ENCODE data around the gene CHRM2.

DNA sequence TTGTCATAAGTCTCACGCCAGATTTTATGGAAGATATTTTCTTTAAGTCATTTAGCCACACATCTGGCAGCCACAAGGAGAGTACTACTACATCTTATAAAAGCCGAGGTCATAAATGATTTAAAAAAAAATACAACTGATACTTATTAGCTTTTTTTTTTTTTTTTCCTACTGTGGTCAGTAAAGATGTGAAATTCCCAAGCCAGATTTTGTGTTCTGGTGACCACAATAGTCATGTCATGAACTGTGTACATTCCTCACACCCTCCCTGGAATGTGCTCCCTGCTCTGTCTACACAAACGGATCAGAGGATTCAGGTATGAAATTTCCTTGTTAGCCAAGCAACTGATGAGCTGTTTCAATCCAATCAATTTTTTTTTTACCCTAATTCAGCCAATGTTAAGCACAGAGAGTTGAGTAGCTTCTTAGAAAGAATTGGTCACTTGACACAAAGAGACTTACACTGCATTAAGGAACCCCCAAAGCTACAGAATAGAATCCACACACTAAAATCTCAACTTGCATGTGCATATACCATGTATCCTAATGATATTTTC, 54.7 kb downstream of the CHRM2 start:
- TF ChIP-seq, protein P1, sequence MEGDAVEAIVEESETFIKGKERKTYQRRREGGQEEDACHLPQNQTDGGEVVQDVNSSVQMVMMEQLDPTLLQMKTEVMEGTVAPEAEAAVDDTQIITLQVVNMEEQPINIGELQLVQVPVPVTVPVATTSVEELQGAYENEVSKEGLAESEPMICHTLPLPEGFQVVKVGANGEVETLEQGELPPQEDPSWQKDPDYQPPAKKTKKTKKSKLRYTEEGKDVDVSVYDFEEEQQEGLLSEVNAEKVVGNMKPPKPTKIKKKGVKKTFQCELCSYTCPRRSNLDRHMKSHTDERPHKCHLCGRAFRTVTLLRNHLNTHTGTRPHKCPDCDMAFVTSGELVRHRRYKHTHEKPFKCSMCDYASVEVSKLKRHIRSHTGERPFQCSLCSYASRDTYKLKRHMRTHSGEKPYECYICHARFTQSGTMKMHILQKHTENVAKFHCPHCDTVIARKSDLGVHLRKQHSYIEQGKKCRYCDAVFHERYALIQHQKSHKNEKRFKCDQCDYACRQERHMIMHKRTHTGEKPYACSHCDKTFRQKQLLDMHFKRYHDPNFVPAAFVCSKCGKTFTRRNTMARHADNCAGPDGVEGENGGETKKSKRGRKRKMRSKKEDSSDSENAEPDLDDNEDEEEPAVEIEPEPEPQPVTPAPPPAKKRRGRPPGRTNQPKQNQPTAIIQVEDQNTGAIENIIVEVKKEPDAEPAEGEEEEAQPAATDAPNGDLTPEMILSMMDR (IDR thresholded peaks at IDR 0.05), result no peak
- TF ChIP-seq POLR2A (IDR thresholded peaks at IDR 0.05), result no peak
